ENCODE results near the gene CYBC1. TPM values are rescaled to one million over a fixed set of nuclear protein-coding genes. Genes with fewer than 3 reads are reported as not detected.

CYBC1 gene
- total RNA-seq: 72.4 and 75.1 TPM in 2 replicates

DNA sequence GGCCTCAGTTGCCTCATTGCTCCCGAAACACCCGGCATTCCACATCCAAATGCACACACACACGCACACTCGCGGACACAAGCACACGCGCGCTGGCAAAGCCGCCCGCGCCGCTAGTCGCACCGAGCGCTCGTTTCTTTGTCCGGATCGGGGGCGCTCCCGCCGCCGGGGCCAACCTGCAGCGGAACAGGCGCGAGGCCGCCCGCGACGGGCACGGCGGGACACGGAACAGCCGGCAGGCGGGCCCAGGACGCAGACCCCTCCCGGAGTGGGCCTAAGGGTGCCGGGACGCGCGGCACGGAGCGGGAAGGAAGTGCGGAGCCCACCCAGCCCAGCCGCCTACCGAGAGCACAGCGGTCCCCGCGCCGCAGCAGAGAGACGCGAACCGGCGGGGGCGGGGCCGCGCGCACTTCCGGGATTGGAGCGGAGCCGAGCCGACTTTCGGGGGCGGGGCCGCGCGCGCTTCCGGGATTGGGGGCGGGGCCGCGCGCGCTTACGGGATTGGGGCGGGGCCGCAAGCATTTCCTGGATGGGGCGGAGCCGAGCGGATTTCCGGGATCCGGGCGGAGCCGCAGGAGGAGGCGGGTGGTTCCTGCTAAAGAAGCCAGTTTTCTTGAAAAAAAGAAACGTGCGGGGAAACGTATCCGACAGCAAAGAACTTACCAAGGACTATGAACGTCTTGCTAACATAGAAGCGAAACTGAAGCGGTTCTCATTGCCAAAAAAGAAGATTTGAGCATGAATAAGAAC is at the start of gene CYBC1:
Gene CYBC1 (minus strand): TSS at position 396 of the 750 bp plus-strand sequence. CDS start 1,498 bp downstream, outside the sequence.
- TF ChIP-seq, protein P1, sequence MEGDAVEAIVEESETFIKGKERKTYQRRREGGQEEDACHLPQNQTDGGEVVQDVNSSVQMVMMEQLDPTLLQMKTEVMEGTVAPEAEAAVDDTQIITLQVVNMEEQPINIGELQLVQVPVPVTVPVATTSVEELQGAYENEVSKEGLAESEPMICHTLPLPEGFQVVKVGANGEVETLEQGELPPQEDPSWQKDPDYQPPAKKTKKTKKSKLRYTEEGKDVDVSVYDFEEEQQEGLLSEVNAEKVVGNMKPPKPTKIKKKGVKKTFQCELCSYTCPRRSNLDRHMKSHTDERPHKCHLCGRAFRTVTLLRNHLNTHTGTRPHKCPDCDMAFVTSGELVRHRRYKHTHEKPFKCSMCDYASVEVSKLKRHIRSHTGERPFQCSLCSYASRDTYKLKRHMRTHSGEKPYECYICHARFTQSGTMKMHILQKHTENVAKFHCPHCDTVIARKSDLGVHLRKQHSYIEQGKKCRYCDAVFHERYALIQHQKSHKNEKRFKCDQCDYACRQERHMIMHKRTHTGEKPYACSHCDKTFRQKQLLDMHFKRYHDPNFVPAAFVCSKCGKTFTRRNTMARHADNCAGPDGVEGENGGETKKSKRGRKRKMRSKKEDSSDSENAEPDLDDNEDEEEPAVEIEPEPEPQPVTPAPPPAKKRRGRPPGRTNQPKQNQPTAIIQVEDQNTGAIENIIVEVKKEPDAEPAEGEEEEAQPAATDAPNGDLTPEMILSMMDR (IDR thresholded peaks at IDR 0.05; ENCODE audit: extremely low read depth, low read depth, low read length): no peak
- no peaks in the 10 kb centered on the region for H3K27me3 ChIP-seq (ENCODE audit: insufficient read depth, low read length)
- DNase-seq (ENCODE audit: insufficient read length, low spot score, missing footprints): peak; percentile 98
- peaks cover 12% of the 10 kb centered on the region for H4K20me1 ChIP-seq (ENCODE audit: insufficient read depth, low read length)
- no peaks in the 10 kb centered on the region for H3K9me3 ChIP-seq (ENCODE audit: low read depth, low read length)
- H3K4me3 ChIP-seq (ENCODE audit: insufficient read depth, low read length): peak within 1 kb of the TSS; percentile 93
- H3K36me3 ChIP-seq (ENCODE audit: insufficient read depth, low read length): peaks cover 3% of the 10 kb centered on the region
- H3K27ac ChIP-seq (ENCODE audit: low read depth, low read length): peak within 1 kb of the TSS; percentile 76
- peak within 1 kb of the TSS; percentile 88 for H2AFZ ChIP-seq (ENCODE audit: low read length)
- H3K4me1 ChIP-seq (ENCODE audit: insufficient read depth, low read length): peaks cover 7% of the 10 kb centered on the region
- H3K79me2 ChIP-seq (ENCODE audit: insufficient read depth, low read length): peaks cover 23% of the 10 kb centered on the region
- peak within 1 kb of the TSS; percentile 95 for H3K4me2 ChIP-seq (ENCODE audit: insufficient read depth, low read length)

GRCh38 chr17:82497483-82498405 is 47.2 kb upstream of the CYBC1 start:
- Histone ChIP-seq H3K4me2 (ENCODE audit: insufficient read depth, low read length) (peak overlapping the region; percentile 95), H3K27me3 (ENCODE audit: insufficient read depth, low read length) (no peaks in the 10 kb centered on the region), H3K36me3 (ENCODE audit: insufficient read depth, low read length) (no peaks in the 10 kb centered on the region), H3K9me3 (ENCODE audit: low read depth, low read length) (no peaks in the 10 kb centered on the region), H4K20me1 (ENCODE audit: insufficient read depth, low read length) (peaks cover 3% of the 10 kb centered on the region), H3K4me3 (ENCODE audit: insufficient read depth, low read length) (peak overlapping the region; percentile 74), H3K79me2 (ENCODE audit: insufficient read depth, low read length) (no peaks in the 10 kb centered on the region), H2AFZ (ENCODE audit: low read length) (peak overlapping the region; percentile 93), H3K27ac (ENCODE audit: low read depth, low read length) (peak overlapping the region; percentile 33), H3K4me1 (ENCODE audit: insufficient read depth, low read length) (peaks cover 29% of the 10 kb centered on the region)
- TF ChIP-seq, protein P1 (IDR thresholded peaks at IDR 0.05; ENCODE audit: extremely low read depth, low read depth, low read length): no peak
- peak; percentile 82 for DNase-seq (ENCODE audit: insufficient read length, low spot score, missing footprints)

GRCh38 chr17:82496529-82497434 is 46.2 kb upstream of the CYBC1 start:
- Histone ChIP-seq H3K4me2 (ENCODE audit: insufficient read depth, low read length) (peak overlapping the region; percentile 87), H4K20me1 (ENCODE audit: insufficient read depth, low read length) (peaks cover 3% of the 10 kb centered on the region), H2AFZ (ENCODE audit: low read length) (peak overlapping the region; percentile 89), H3K36me3 (ENCODE audit: insufficient read depth, low read length) (no peaks in the 10 kb centered on the region), H3K79me2 (ENCODE audit: insufficient read depth, low read length) (no peaks in the 10 kb centered on the region), H3K4me3 (ENCODE audit: insufficient read depth, low read length) (peak overlapping the region; percentile 77), H3K4me1 (ENCODE audit: insufficient read depth, low read length) (peaks cover 34% of the 10 kb centered on the region), H3K27ac (ENCODE audit: low read depth, low read length) (peak overlapping the region; percentile 36), H3K9me3 (ENCODE audit: low read depth, low read length) (no peaks in the 10 kb centered on the region), H3K27me3 (ENCODE audit: insufficient read depth, low read length) (no peaks in the 10 kb centered on the region)
- TF ChIP-seq, protein P1 (IDR thresholded peaks at IDR 0.05; ENCODE audit: extremely low read depth, low read depth, low read length): no peak
- DNase-seq (ENCODE audit: insufficient read length, low spot score, missing footprints): peak; percentile 99
